Measurements from ENCODE around the gene NTM.
"Not testable (repeated sequence)": the region's sequence is repeated elsewhere in the genome, so short reads cannot be mapped to it uniquely, and the experiment has no call there.

The NTM gene

DNA sequence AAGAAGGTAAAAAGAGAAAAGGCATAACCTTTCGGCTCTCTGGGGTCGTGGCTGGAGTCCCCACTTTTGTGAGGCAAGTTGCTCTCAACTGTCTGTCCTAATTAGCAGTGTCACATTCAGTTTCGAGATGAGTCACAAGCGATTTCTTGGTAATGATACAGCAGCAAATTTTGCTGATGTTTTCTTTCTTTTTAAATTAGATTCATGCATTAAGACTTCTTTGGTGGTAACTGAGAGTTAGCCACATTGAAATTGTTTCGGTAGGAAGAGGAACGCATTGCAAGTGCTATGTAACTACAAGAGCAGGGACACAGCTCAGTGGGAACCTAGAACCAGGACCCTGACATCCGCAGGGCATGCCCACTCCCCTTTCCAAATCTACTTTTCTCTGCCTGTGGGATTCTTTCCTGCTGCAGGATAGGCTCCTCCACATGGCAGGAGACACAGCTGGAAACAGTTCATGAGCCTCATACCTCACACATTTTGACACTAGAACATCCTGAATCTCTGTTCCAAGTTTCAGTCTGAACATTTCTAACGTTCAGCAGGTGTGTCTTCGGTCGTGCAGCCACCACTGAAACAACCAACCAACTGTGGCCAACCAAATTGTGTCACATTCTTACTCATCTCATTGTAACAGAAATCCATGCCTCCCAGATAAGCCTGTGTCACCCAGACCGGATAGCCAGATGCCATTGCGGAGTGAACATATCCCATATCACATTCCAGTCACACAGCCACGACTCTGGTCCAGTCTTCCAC, 987.6 kb downstream of the NTM start:
- DNase-seq, result no peak

- no peak for DNase-seq
Measured at GRCh38 chr11:132358573-132358953, 988.1 kb downstream of the NTM start.

GRCh38 chr11:132361011-132361550, 990.7 kb downstream of the NTM start:
- no peak for DNase-seq

DNA sequence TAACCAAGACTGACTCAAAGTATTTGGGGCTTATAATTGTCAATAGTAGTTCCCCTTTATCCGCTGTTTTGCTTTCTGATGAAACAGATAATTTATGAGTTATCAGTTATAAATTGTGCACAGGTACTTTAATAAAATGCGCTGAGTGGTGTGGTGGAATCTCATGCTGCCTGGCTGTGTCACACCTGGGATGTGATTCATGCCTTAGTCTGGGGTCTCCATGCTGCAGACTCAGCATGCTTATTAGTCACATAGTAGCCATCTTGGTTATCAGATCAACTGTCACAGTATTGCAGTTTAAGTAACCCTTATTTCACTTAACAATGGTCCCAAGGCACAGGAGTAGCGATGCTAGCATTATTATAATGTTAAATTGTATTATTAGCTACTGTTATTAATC, 995.2 kb downstream of the NTM start:
- DNase-seq, result no peak

- no peak for DNase-seq
Measured at GRCh38 chr11:132367293-132367692, 996.9 kb downstream of the NTM start.

DNA sequence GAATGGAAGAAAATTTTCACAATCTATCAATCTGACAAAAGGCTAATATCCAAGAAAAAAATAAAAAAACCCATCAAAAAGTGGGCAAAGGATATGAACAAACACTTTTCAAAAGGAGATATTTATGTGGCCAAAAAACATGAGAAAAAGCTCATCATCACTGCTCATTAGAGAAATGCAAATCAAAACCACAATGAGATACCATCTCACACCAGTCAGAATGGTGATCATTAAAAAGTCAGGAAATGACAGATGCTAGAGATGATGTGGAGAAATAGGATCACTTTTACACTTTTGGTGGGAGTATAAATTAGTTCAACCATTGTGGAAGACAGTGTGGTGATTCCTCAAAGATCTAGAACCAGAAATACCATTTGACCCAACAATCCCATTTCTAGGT, 999.7 kb downstream of the NTM start:
- not testable (repeated sequence) for DNase-seq

GRCh38 chr11:132373405-132374143, 1003.2 kb downstream of the NTM start:
- DNase-seq, result no peak

GRCh38 chr11:132379540-132379939, 1009.1 kb downstream of the NTM start:
- DNase-seq, result no peak
